Activated naive CD8-positive, alpha-beta T cell (primary cell): ENCODE measurements around the gene UBE2L3.
"Not testable (repeated sequence)": the region's sequence is repeated elsewhere in the genome, so short reads cannot be mapped to it uniquely, and the experiment has no call there.

Experiments used
- H3K27ac Mint-ChIP-seq: one replicate; pipeline ENCODE4 v1.8.0; 2021; ENCODE audit warnings: mixed read lengths
- H3K27me3 Mint-ChIP-seq: one replicate; pipeline ENCODE4 v1.8.0; 2021; ENCODE audit warnings: mixed read lengths
- H3K36me3 Mint-ChIP-seq: one replicate; pipeline ENCODE4 v1.8.0; 2021; ENCODE audit warnings: mixed read lengths
- H3K4me1 Mint-ChIP-seq: one replicate; pipeline ENCODE4 v1.8.0; 2021; ENCODE audit warnings: low read depth, mixed read lengths
- H3K4me3 Mint-ChIP-seq: one replicate; pipeline ENCODE4 v1.8.0; 2021; ENCODE audit warnings: mild to moderate bottlenecking, mixed read lengths
- H3K9me3 Mint-ChIP-seq: one replicate; pipeline ENCODE4 v1.8.0; 2021; ENCODE audit warnings: low read depth, mixed read lengths

Gene UBE2L3

DNA sequence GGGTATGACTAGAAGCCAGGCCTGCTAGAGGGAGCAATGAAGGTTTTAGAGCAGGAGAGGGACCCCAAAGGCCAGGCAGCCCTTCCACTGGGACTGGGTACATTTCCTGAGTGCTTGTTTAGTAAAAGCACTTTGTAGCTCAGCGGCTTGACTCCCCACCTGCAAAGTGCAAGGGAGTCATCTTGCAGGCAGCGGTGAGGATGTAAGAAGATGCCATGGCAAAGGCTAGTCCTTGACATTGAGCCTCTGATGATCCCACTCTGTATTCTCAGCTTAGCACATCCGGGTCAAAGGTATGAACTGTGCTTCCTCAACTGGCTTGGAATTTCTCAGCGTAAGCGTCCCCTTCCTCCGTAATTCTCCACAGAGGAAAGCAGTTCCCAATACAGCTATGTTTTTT lies 3.1 kb upstream of the UBE2L3 start:
- Mint-ChIP-seq H3K36me3 (peaks cover 2% of the 10 kb centered on the region), H3K4me3 (no peak overlapping the region), H3K27ac (no peak overlapping the region), H3K4me1 (peaks cover 8% of the 10 kb centered on the region), H3K9me3 (no peaks in the 10 kb centered on the region), H3K27me3 (no peaks in the 10 kb centered on the region)

- Mint-ChIP-seq H3K4me3 (peak overlapping the region; percentile 94), H3K27me3 (no peaks in the 10 kb centered on the region), H3K4me1 (peaks cover 46% of the 10 kb centered on the region), H3K27ac (peak overlapping the region; percentile 91), H3K36me3 (peaks cover 10% of the 10 kb centered on the region), H3K9me3 (no peaks in the 10 kb centered on the region)
Measured at GRCh38 chr22:21568347-21569075, 997 bp downstream of the UBE2L3 start.

DNA sequence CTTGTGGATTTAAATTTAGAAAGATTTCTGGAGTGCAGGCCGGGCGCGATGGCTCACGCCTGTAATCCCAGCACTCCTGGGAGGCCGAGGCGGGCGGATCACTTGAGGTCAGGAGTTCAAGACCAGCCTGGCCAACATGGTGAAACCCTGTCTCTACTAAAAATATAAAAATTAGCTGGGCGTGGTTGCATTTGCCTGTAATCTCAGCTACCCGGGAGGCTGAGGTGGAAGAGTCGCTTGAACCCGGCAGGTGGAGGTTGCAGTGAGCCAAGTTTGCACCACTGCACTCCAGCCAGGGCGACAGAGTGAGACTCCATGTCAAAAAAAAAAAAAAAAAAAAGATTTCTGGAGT lies 1.5 kb downstream of the UBE2L3 start:
- peak overlapping the region; percentile 94 for H3K4me3 Mint-ChIP-seq
- peaks cover 52% of the 10 kb centered on the region for H3K4me1 Mint-ChIP-seq
- not testable (repeated sequence) for H3K27me3 Mint-ChIP-seq, H3K27ac Mint-ChIP-seq, H3K9me3 Mint-ChIP-seq
- H3K36me3 Mint-ChIP-seq = peaks cover 10% of the 10 kb centered on the region

- H3K4me1 Mint-ChIP-seq = peaks cover 57% of the 10 kb centered on the region
- H3K36me3 Mint-ChIP-seq = peaks cover 10% of the 10 kb centered on the region
- peak overlapping the region; percentile 94 for H3K4me3 Mint-ChIP-seq
- H3K27me3 Mint-ChIP-seq = no peaks in the 10 kb centered on the region
- no peaks in the 10 kb centered on the region for H3K9me3 Mint-ChIP-seq
- H3K27ac Mint-ChIP-seq = peak overlapping the region; percentile 87
Measured at GRCh38 chr22:21569459-21570170, 2.1 kb downstream of the UBE2L3 start.

- Mint-ChIP-seq H3K9me3 (no peaks in the 10 kb centered on the region), H3K27ac (peak overlapping the region; percentile 87), H3K4me1 (peaks cover 58% of the 10 kb centered on the region), H3K4me3 (peak overlapping the region; percentile 94), H3K36me3 (peaks cover 10% of the 10 kb centered on the region), H3K27me3 (no peaks in the 10 kb centered on the region)
Measured at GRCh38 chr22:21570398-21570797, 2.9 kb downstream of the UBE2L3 start.

DNA sequence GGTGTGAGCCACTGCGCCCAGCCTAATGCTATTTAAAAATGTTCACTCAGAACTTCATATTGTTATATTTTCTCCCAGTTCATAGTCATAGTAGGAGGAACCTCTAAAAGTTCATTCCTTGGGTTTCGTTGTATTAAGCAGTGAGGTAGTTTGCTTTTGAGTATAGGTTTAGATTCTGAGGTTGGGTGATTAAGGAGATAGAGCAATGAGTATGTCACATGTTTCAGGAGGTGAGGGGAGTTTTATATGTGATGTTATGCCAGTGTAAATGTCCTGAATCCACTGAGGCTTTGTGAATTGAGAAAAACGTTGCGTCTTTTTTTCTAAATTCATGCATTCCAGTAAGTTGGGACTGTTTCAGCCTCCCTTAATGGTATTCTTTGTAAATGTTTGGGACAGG lies 4.2 kb downstream of the UBE2L3 start:
- Mint-ChIP-seq H3K27ac (peak overlapping the region; percentile 86), H3K4me1 (peaks cover 62% of the 10 kb centered on the region)

GRCh38 chr22:21573293-21573734 lies 5.8 kb downstream of the UBE2L3 start:
- H3K36me3 Mint-ChIP-seq = peaks cover 10% of the 10 kb centered on the region
- no peaks in the 10 kb centered on the region for H3K27me3 Mint-ChIP-seq
- H3K4me3 Mint-ChIP-seq = no peak overlapping the region
- no peak overlapping the region for H3K27ac Mint-ChIP-seq
- H3K4me1 Mint-ChIP-seq = peaks cover 75% of the 10 kb centered on the region
- no peaks in the 10 kb centered on the region for H3K9me3 Mint-ChIP-seq

More for the DNA sequence above, 4.2 kb downstream of the UBE2L3 start:
- H3K27me3 Mint-ChIP-seq = no peaks in the 10 kb centered on the region
- no peaks in the 10 kb centered on the region for H3K9me3 Mint-ChIP-seq
- H3K4me3 Mint-ChIP-seq = peak overlapping the region; percentile 64
- H3K36me3 Mint-ChIP-seq = peaks cover 10% of the 10 kb centered on the region

GRCh38 chr22:21573750-21574494 lies 6.4 kb downstream of the UBE2L3 start:
- Mint-ChIP-seq H3K27me3 (no peaks in the 10 kb centered on the region), H3K36me3 (peaks cover 10% of the 10 kb centered on the region), H3K9me3 (no peaks in the 10 kb centered on the region), H3K27ac (no peak overlapping the region), H3K4me1 (peaks cover 75% of the 10 kb centered on the region), H3K4me3 (no peak overlapping the region)

DNA sequence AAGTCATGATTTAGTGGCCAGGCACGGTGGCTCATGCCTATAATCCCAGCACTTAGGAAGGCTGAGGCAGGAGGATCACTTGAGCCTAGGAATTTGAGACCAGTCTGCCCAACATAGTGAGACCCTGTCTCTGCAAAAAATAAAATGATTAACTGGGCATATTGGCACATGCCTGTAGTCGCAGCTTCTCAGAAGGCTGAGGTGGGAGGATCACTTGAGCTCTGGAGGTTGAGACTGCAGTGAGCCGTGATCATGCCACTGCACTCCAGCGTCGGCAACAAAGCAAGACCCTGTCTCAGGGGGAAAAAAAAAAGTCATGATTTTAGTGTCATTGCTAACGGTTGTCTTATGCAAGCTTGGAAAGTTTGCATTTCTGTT lies 11.9 kb downstream of the UBE2L3 start:
- Mint-ChIP-seq H3K4me3 (no peak overlapping the region), H3K27me3 (no peaks in the 10 kb centered on the region), H3K4me1 (peaks cover 50% of the 10 kb centered on the region), H3K9me3 (no peaks in the 10 kb centered on the region), H3K27ac (no peak overlapping the region), H3K36me3 (no peaks in the 10 kb centered on the region)

GRCh38 chr22:21580623-21581007 lies 13.1 kb downstream of the UBE2L3 start:
- peaks cover 55% of the 10 kb centered on the region for H3K4me1 Mint-ChIP-seq
- H3K4me3 Mint-ChIP-seq, H3K36me3 Mint-ChIP-seq, H3K27me3 Mint-ChIP-seq, H3K9me3 Mint-ChIP-seq, H3K27ac Mint-ChIP-seq: not testable (repeated sequence)

DNA sequence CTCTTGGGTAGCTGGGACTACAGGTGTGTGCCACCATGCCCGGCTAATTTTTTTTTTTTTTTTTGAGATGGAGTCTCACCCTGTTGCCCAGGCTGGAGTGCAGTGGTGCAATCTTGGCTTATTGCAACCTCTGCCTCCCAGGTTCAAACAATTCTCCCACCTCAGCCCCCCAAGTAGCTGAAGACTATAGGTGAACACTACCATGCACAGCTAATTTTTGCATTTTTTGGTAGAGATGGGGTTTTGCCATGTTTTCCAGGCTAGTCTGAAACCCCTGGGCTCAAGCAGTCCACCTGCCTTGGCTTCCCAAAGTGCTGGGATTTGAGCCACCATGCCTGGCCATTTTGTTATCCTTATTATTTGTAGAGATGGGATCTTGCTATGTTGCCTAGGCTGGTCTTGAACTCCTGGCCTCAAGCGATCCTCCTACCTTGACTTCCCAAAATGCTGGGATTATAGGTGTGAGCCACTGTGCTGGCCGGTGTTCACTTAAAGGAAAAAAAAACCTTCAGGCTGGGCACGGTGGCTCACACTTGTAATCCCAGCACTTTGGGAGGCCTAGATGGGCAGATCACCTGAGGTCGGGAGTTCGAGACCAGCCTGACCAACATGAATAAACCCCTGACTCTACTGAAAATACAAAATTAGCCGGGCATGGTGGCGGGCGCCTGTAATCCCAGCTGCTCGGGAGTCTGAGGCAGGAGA lies 13.6 kb downstream of the UBE2L3 start:
- peaks cover 53% of the 10 kb centered on the region for H3K4me1 Mint-ChIP-seq
- not testable (repeated sequence) for H3K4me3 Mint-ChIP-seq, H3K36me3 Mint-ChIP-seq, H3K27ac Mint-ChIP-seq, H3K9me3 Mint-ChIP-seq, H3K27me3 Mint-ChIP-seq

DNA sequence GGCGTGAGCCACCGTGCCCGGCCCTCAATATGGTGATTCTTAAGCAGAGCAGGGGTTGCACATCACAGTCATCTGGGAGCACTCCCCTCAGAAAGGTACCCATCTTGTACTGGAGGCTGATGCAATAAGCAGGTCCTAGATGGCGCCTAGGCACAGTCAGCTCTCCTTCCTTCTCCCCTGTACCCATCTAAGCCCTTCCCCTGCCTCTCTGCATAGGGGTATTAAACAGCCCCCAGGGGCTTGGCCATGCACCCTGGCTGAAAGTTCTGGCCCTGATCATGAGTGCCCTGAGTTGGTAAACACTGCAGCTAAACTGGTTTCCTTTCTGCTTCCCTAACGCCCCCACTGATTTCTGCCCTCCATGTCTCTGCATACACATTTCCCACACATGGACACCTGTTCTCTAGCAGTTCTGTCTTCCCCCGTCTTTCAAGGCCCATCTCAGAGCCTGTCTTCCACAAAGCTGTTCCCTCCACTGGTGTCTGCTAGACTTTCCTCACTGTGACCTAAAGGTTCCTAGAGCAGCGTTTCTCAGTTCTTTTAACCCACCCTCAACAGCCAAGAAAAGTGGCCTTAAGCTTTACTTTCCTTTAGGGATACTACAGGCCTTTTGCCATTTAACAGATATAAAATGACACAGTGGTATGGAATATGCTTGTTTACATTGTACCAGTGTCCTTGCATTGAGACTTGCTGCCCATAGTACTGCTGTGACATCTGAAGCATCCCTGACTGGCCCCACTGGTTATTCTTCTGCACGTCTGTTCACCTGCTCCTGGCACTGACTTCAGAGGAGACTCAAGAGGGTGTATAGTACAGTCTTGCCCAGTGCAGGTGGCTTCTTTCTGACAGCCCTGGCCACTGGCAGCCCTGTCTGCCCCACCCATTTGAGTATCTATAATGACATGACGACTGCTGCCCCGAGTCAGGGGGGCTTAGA lies 15.6 kb downstream of the UBE2L3 start:
- H3K27ac Mint-ChIP-seq = peak overlapping the region; percentile 75
- no peaks in the 10 kb centered on the region for H3K27me3 Mint-ChIP-seq
- no peaks in the 10 kb centered on the region for H3K9me3 Mint-ChIP-seq
- H3K4me1 Mint-ChIP-seq = peaks cover 53% of the 10 kb centered on the region
- peak overlapping the region; percentile 70 for H3K4me3 Mint-ChIP-seq
- no peaks in the 10 kb centered on the region for H3K36me3 Mint-ChIP-seq

GRCh38 chr22:21585389-21585788 lies 17.9 kb downstream of the UBE2L3 start:
- H3K4me1 Mint-ChIP-seq = peaks cover 46% of the 10 kb centered on the region
- H3K4me3 Mint-ChIP-seq = no peak overlapping the region
- no peaks in the 10 kb centered on the region for H3K27me3 Mint-ChIP-seq
- H3K27ac Mint-ChIP-seq = no peak overlapping the region
- no peaks in the 10 kb centered on the region for H3K9me3 Mint-ChIP-seq
- peaks cover 3% of the 10 kb centered on the region for H3K36me3 Mint-ChIP-seq
